GM23338 (cell line): ENCODE results near the gene UBXN1. TPM values are rescaled to one million over a fixed set of nuclear protein-coding genes. Genes with fewer than 3 reads are reported as not detected.
"Not testable (repeated sequence)": the region's sequence is repeated elsewhere in the genome, so short reads cannot be mapped to it uniquely, and the experiment has no call there.

Experiments used
- ATAC-seq: fragments of 200-7000 bp; cut with Tn5 transposase; 3 replicates; pipeline ENCODE4 v1.9.1; 2020
- DNase-seq: peaks from one replicate; pipeline ENCODE4 v3.0.0-alpha.2; 2015; ENCODE audit warnings: low spot score
- H2AFZ ChIP-seq: fragments of 200-600 bp; sonication (generic); 2 replicates; pipeline ENCODE4 v1.8.0; 2016; ENCODE audit warnings: antibody characterized with exemption, mild to moderate bottlenecking, moderate library complexity
- H3F3A ChIP-seq: fragments of 200-600 bp; sonication (generic); replicated peaks from 2 replicates; pipeline ENCODE4 v1.8.0; 2017; ENCODE audit warnings: antibody characterized with exemption, mixed run types, low read depth
- H3K27ac ChIP-seq: fragments of 200-600 bp; sonication (generic); 2 replicates; pipeline ENCODE4 v1.6.1; 2016; ENCODE audit warnings: low read depth
- H3K27me3 ChIP-seq: fragments of 200-600 bp; sonication (generic); 2 replicates; pipeline ENCODE4 v1.8.0; 2016; ENCODE audit warnings: mild to moderate bottlenecking, mixed run types, moderate library complexity; ENCODE audit not compliant: insufficient read depth
- H3K36me3 ChIP-seq: fragments of 200-600 bp; sonication (generic); 2 replicates; pipeline ENCODE4 v1.8.0; 2016; ENCODE audit warnings: mild to moderate bottlenecking; ENCODE audit not compliant: insufficient read depth
- H3K4me1 ChIP-seq: fragments of 200-600 bp; sonication (generic); 2 replicates; pipeline ENCODE4 v1.8.0; 2016; ENCODE audit warnings: mild to moderate bottlenecking, moderate library complexity; ENCODE audit not compliant: insufficient read depth
- H3K4me2 ChIP-seq: fragments of 200-600 bp; sonication (generic); 2 replicates; pipeline ENCODE4 v1.7.1; 2017; ENCODE audit warnings: mixed run types
- H3K4me3 ChIP-seq: fragments of 200-600 bp; sonication (generic); 2 replicates; pipeline ENCODE4 v1.6.1; 2016; ENCODE audit warnings: mixed run types
- H3K79me2 ChIP-seq: fragments of 200-600 bp; sonication (generic); replicated peaks from 2 replicates; pipeline ENCODE4 v1.8.0; 2017; ENCODE audit warnings: mild to moderate bottlenecking; ENCODE audit not compliant: insufficient read depth
- H3K9me2 ChIP-seq: fragments of 200-600 bp; sonication (generic); 2 replicates; pipeline ENCODE4 v1.8.0; 2017; ENCODE audit not compliant: insufficient read depth
- H4K20me1 ChIP-seq: fragments of 200-600 bp; sonication (generic); replicated peaks from 2 replicates; pipeline ENCODE4 v1.8.0; 2017; ENCODE audit warnings: mild to moderate bottlenecking; ENCODE audit not compliant: insufficient read depth
- H3K27ac Mint-ChIP-seq: 2 replicates; pipeline ENCODE4 v1.8.0; 2020; ENCODE audit warnings: inconsistent platforms, mild to moderate bottlenecking, moderate library complexity, mixed read lengths
- H3K27me3 Mint-ChIP-seq: 3 replicates; pipeline ENCODE4 v1.8.0; 2022; ENCODE audit warnings: low read depth, mild to moderate bottlenecking, moderate library complexity, mixed read lengths, inconsistent platforms; ENCODE audit not compliant: insufficient read depth, poor library complexity
- H3K36me3 Mint-ChIP-seq: 3 replicates; pipeline ENCODE4 v1.8.0; 2021; ENCODE audit warnings: low read depth, mild to moderate bottlenecking, inconsistent platforms, moderate library complexity, mixed read lengths
- H3K4me1 Mint-ChIP-seq: 3 replicates; pipeline ENCODE4 v1.8.0; 2020; ENCODE audit warnings: mild to moderate bottlenecking, inconsistent platforms, mixed read lengths
- H3K4me3 Mint-ChIP-seq: 3 replicates; pipeline ENCODE4 v1.8.0; 2021; ENCODE audit warnings: moderate library complexity, mild to moderate bottlenecking, inconsistent platforms, mixed read lengths
- H3K9me3 Mint-ChIP-seq: 3 replicates; pipeline ENCODE4 v1.8.0; 2020; ENCODE audit warnings: moderate library complexity, mild to moderate bottlenecking, inconsistent platforms, mixed read lengths
- CTCF ChIP-seq, 2 experiments: fragments of 200-600 bp in 1 of 2; sonication (generic) in 1 of 2; conservative IDR thresholded peaks; 2 replicates each; pipeline versions ENCODE4 v1.5.1 to v1.6.1; 2016 to 2017; ENCODE audit warnings: antibody characterized with exemption in 2 of 2, low read depth in 2 of 2, mild to moderate bottlenecking in 2 of 2, moderate library complexity in 1 of 2
- REST ChIP-seq: IDR thresholded peaks from one replicate; pipeline ENCODE4 v1.6.1; 2018; ENCODE audit warnings: antibody characterized with exemption; ENCODE audit not compliant: unreplicated experiment
- STAT1 ChIP-seq: IDR thresholded peaks from one replicate; pipeline ENCODE4 v1.6.1; 2016; ENCODE audit warnings: antibody characterized with exemption; ENCODE audit not compliant: unreplicated experiment
- ZNF462 ChIP-seq: fragments of 250-450 bp; sonication (Bioruptor Pico); IDR thresholded peaks from 2 replicates; pipeline ENCODE4 v1.5.0; 2020; ENCODE audit warnings: mild to moderate bottlenecking, moderate library complexity
- polyA plus RNA-seq: library from polyadenylated mRNA; unstranded; fragments of >200 nt; fragmentation: Nextera tagmentation; extraction: Ambion mirVana; gene quantifications from 2 replicates; pipeline ENCODE4 v1.2.1, GENCODE V29; 2016
- total RNA-seq: library from RNA; depleted of rRNA; stranded (reverse); fragments of >200 nt; shearing (Covaris generic); gene quantifications from 2 replicates; pipeline ENCODE4 v1.2.3, GENCODE V29; 2014

UBXN1 gene
- total and polyA plus RNA-seq, 2 experiments from 2014 or later: 126 to 132 TPM

GRCh38 chr11:62676698-62677097 is 2.2 kb downstream of the UBXN1 start:
- peak overlapping the region; percentile 54; the same call in 1 of the 2 replicates for H3K27ac Mint-ChIP-seq
- peak overlapping the region; percentile 98; the same call in 1 of the 2 replicates for H3K4me2 ChIP-seq

DNA sequence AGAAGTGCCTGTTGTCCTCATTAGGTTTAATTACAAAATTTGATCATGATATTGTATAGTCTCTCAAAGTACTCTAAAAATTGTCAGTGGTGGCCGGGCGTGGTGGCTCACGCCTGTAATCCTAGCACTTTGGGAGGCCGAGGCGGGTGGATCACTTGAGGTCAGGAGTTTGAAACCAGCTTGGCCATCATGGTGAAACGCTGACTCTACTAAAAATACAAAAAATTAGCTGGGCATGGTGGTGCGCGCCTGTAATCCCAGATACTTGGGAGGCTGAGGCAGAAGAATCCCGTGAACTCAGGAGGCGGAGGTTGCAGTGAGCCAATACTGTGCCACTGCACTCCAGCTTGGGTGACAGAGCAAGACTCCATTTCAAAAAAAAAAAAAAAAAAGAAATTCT is 3.5 kb downstream of the UBXN1 start:
- Mint-ChIP-seq H3K4me1 (peaks cover 14% of the 10 kb centered on the region), H3K27me3 (peaks cover 20% of the 10 kb centered on the region), H3K36me3 (peaks cover 49% of the 10 kb centered on the region)
- not testable (repeated sequence) for H3K4me3 ChIP-seq, H3K4me2 ChIP-seq, H4K20me1 ChIP-seq, H3K27ac Mint-ChIP-seq, H3K27me3 ChIP-seq, H2AFZ ChIP-seq, H3K36me3 ChIP-seq, H3K9me3 Mint-ChIP-seq, ATAC-seq, H3K9me2 ChIP-seq, H3K27ac ChIP-seq, H3K4me3 Mint-ChIP-seq, DNase-seq
- Histone ChIP-seq H3K79me2 (peaks cover 31% of the 10 kb centered on the region), H3F3A (peaks cover 34% of the 10 kb centered on the region), H3K4me1 (peaks cover 20% of the 10 kb centered on the region)

More at GRCh38 chr11:62676698-62677097, 2.2 kb downstream of the UBXN1 start:
- Mint-ChIP-seq H3K4me3 (peak overlapping the region; percentile 80), H3K4me1 (peaks cover 20% of the 10 kb centered on the region), H3K36me3 (peaks cover 49% of the 10 kb centered on the region), H3K27me3 (peaks cover 13% of the 10 kb centered on the region), H3K9me3 (no peaks in the 10 kb centered on the region; the same call in 2 of the 3 replicates)
- TF ChIP-seq CTCF (conservative IDR thresholded peaks at IDR 0.05; ENCODE audit: low read depth in 2 of 2): peak; percentile 12 to 31; a peak in 2 of 4 replicates
- no peak for TF ChIP-seq REST
- H3F3A ChIP-seq: peaks cover 34% of the 10 kb centered on the region
- no peaks in the 10 kb centered on the region for H3K36me3 ChIP-seq
- ATAC-seq: no peak
- H3K27ac ChIP-seq: no peak overlapping the region
- no peaks in the 10 kb centered on the region; the same call in 1 of the 2 replicates for H4K20me1 ChIP-seq
- peaks cover 31% of the 10 kb centered on the region for H3K79me2 ChIP-seq
- no peaks in the 10 kb centered on the region for H3K9me2 ChIP-seq
- no peak for DNase-seq
- no peaks in the 10 kb centered on the region for H3K27me3 ChIP-seq
- no peak overlapping the region for H2AFZ ChIP-seq
- H3K4me3 ChIP-seq: no peak overlapping the region
- H3K4me1 ChIP-seq: peaks cover 20% of the 10 kb centered on the region

DNA sequence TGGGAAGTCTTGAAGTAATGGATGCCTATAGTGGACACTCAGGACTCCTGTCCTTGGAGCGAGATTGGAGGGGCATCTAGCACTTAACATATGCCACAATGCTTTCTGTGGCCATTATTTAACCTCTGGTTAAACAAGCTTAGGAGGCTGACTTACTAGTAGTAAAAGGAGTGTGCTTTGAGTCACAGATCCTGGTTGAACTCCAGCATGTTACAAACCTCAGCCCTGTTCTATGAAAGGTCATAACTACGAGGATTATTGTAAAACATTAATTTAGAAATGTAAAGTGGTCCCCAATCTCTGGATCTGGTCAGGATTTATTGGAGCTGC is 5.7 kb downstream of the UBXN1 start:
- ATAC-seq: no peak
- H3K9me3 Mint-ChIP-seq: no peaks in the 10 kb centered on the region; the same call in 1 of the 3 replicates
- DNase-seq: no peak
- Histone ChIP-seq H3K27ac (0 out of 2 replicates have a peak overlapping the region, but pooled peaks have one; percentile 26), H3K4me2 (peak overlapping the region; percentile 93), H3K27me3 (no peaks in the 10 kb centered on the region), H3K4me1 (peaks cover 26% of the 10 kb centered on the region), H3K36me3 (no peaks in the 10 kb centered on the region), H3K4me3 (peak overlapping the region; percentile 98; the same call in 1 of the 2 replicates), H3K9me2 (no peaks in the 10 kb centered on the region), H3K79me2 (peaks cover 26% of the 10 kb centered on the region), H2AFZ (no peak overlapping the region), H3F3A (peaks cover 43% of the 10 kb centered on the region), H4K20me1 (no peaks in the 10 kb centered on the region; the same call in 1 of the 2 replicates)
- peak overlapping the region; percentile 90 for H3K4me3 Mint-ChIP-seq
- H3K36me3 Mint-ChIP-seq: peaks cover 52% of the 10 kb centered on the region
- H3K27me3 Mint-ChIP-seq: peaks cover 20% of the 10 kb centered on the region
- peaks cover 16% of the 10 kb centered on the region for H3K4me1 Mint-ChIP-seq
- no peak overlapping the region for H3K27ac Mint-ChIP-seq
- TF ChIP-seq ZNF462 (CRISPR knock-in tag) (no peak), STAT1 (no peak)
